Loucy (cell line): ENCODE data around the gene ENHO.
"Not testable (repeated sequence)": the region's sequence is repeated elsewhere in the genome, so short reads cannot be mapped to it uniquely, and the experiment has no call there.

Experiments
- H2AFZ ChIP-seq: fragments of 200-600 bp; sonication (generic); 2 replicates; pipeline ENCODE4 v1.6.0; 2016; ENCODE audit warnings: antibody characterized with exemption, mild to moderate bottlenecking, low read length, moderate library complexity
- H3F3A ChIP-seq: fragments of 200-600 bp; 2 replicates; pipeline ENCODE4 v1.6.0; 2016; ENCODE audit warnings: antibody characterized with exemption, low read depth, mild to moderate bottlenecking
- H3K27me3 ChIP-seq: fragments of 200-600 bp; sonication (generic); 2 replicates; pipeline ENCODE4 v1.6.1; 2014; ENCODE audit warnings: low read length, mild to moderate bottlenecking; ENCODE audit not compliant: insufficient read depth, poor library complexity, severe bottlenecking
- H3K36me3 ChIP-seq: fragments of 200-600 bp; sonication (generic); 2 replicates; pipeline ENCODE4 v1.6.1; 2016; ENCODE audit warnings: low read length; ENCODE audit not compliant: insufficient read depth
- H3K4me1 ChIP-seq: fragments of 200-600 bp; sonication (generic); 2 replicates; pipeline ENCODE4 v1.5.1; 2014; ENCODE audit warnings: low read length, mild to moderate bottlenecking; ENCODE audit not compliant: insufficient read depth, poor library complexity, severe bottlenecking
- H3K4me2 ChIP-seq: fragments of 200-600 bp; sonication (generic); 2 replicates; pipeline ENCODE4 v1.6.0; 2014; ENCODE audit warnings: antibody characterized with exemption, low read length, low read depth, mild to moderate bottlenecking; ENCODE audit not compliant: poor library complexity, severe bottlenecking
- H3K4me3 ChIP-seq: fragments of 200-600 bp; sonication (generic); 2 replicates; pipeline ENCODE4 v1.5.1; 2014; ENCODE audit warnings: low read length, mild to moderate bottlenecking, mixed read lengths; ENCODE audit not compliant: poor library complexity, severe bottlenecking
- H3K79me2 ChIP-seq: fragments of 200-600 bp; sonication (generic); 2 replicates; pipeline ENCODE4 v1.6.1; 2014; ENCODE audit warnings: low read length; ENCODE audit not compliant: insufficient read depth
- H3K9ac ChIP-seq: fragments of 200-600 bp; sonication (generic); 2 replicates; pipeline ENCODE4 v1.6.0; 2014; ENCODE audit warnings: mild to moderate bottlenecking, low read depth, low read length, moderate library complexity; ENCODE audit not compliant: poor library complexity, severe bottlenecking
- H3K9me2 ChIP-seq: fragments of 200-600 bp; sonication (generic); replicated peaks from 2 replicates; pipeline ENCODE4 v1.6.1; 2016; ENCODE audit warnings: low read depth, low read length, mixed read lengths
- H3K9me3 ChIP-seq: fragments of 200-600 bp; sonication (generic); 2 replicates; pipeline ENCODE4 v1.6.1; 2014; ENCODE audit warnings: mild to moderate bottlenecking, antibody characterized with exemption, low read length, low read depth; ENCODE audit not compliant: insufficient read depth
- H4K20me1 ChIP-seq: fragments of 200-600 bp; sonication (generic); 2 replicates; pipeline ENCODE4 v1.6.0; 2014; ENCODE audit warnings: antibody characterized with exemption, low read length, mild to moderate bottlenecking; ENCODE audit not compliant: insufficient read depth, poor library complexity, severe bottlenecking
- EZH2phosphoT487 ChIP-seq: fragments of 200-600 bp; IDR thresholded peaks from 2 replicates; pipeline ENCODE4 v1.6.1; 2018; ENCODE audit warnings: antibody characterized with exemption, mild to moderate bottlenecking, moderate library complexity, borderline replicate concordance
- TF ChIP-seq, protein P1 (sequence below): fragments of 200-600 bp; sonication (generic); conservative IDR thresholded peaks from 2 replicates; pipeline ENCODE4 v1.5.1; 2014; ENCODE audit warnings: mild to moderate bottlenecking, antibody characterized with exemption, low read length

ENHO gene

DNA sequence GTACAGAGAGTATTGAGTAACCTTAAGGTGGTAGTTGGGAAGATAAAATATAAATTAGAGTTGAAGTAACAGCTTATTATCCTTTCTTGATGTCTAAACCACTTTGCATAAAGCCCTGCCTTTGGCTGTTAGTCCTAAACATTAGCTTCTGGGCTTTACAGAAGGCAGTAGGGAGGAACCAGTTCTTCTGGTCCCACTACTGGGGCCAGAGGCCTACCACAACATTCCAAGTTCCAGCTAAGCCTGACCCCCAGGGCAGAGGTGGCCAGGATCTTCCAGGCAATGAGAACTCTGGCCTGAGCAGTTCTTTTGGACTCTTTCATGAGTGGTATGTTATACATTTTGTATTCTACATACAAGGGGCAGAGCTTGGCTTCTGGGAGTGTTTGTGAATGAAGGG is 38.1 kb downstream of the ENHO start:
- H3K9me3 ChIP-seq = no peaks in the 10 kb centered on the region
- no peaks in the 10 kb centered on the region for H3K27me3 ChIP-seq
- no peaks in the 10 kb centered on the region for H3K36me3 ChIP-seq
- no peak overlapping the region for H2AFZ ChIP-seq
- H3K4me2 ChIP-seq = no peak overlapping the region
- no peak overlapping the region for H3K4me3 ChIP-seq
- no peaks in the 10 kb centered on the region for H3K9me2 ChIP-seq
- TF ChIP-seq EZH2phosphoT487 = no peak
- TF ChIP-seq, protein P1, sequence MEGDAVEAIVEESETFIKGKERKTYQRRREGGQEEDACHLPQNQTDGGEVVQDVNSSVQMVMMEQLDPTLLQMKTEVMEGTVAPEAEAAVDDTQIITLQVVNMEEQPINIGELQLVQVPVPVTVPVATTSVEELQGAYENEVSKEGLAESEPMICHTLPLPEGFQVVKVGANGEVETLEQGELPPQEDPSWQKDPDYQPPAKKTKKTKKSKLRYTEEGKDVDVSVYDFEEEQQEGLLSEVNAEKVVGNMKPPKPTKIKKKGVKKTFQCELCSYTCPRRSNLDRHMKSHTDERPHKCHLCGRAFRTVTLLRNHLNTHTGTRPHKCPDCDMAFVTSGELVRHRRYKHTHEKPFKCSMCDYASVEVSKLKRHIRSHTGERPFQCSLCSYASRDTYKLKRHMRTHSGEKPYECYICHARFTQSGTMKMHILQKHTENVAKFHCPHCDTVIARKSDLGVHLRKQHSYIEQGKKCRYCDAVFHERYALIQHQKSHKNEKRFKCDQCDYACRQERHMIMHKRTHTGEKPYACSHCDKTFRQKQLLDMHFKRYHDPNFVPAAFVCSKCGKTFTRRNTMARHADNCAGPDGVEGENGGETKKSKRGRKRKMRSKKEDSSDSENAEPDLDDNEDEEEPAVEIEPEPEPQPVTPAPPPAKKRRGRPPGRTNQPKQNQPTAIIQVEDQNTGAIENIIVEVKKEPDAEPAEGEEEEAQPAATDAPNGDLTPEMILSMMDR = no peak
- no peaks in the 10 kb centered on the region for H3K79me2 ChIP-seq
- no peak overlapping the region for H3K9ac ChIP-seq
- no peaks in the 10 kb centered on the region for H3K4me1 ChIP-seq
- H4K20me1 ChIP-seq = no peaks in the 10 kb centered on the region
- no peaks in the 10 kb centered on the region for H3F3A ChIP-seq

DNA sequence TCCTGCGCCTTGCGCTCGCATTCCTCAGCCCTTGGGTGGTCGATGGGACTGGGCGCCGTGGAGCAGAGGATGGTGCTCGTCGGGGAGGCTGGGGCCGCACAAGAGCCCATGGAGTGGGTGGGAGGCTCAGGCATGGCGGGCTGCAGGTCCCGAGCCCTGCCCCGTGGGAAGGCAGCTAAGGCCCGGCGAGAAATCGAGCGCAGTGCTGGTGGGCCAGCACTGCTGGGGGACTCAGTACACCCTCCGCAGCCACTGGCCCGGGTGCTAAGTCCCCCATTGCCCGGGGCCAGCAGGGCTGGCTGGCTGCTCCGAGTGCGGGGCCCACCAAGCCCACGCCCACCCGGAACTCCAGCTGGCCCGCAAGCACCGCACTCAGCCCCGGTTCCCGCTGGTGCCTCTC is 40.0 kb downstream of the ENHO start:
- not testable (repeated sequence) for H3F3A ChIP-seq, H3K9me3 ChIP-seq, H2AFZ ChIP-seq, H3K4me3 ChIP-seq, H3K9ac ChIP-seq, H3K9me2 ChIP-seq, H4K20me1 ChIP-seq, H3K4me1 ChIP-seq, H3K27me3 ChIP-seq, H3K36me3 ChIP-seq, H3K4me2 ChIP-seq, H3K79me2 ChIP-seq

DNA sequence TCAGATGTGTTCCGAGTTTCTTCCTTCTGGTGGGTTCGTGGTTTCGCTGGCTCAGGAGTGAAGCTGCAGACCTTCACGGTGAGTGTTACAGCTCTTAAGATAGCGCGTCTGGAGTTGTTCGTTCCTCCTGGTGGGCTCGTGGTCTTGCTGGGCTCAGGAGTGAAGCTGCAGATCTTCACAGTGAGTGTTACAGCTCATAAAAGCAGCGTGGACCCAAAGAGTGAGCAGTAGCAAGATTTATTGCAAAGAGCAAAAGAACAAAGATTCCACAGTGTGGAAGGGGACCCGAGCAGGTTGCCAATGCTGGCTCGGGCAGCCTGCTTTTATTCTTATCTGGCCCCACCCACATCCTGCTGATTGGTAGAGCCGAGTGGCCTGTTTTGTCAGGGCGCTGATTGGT is 41.2 kb downstream of the ENHO start:
- H2AFZ ChIP-seq, H3K9me2 ChIP-seq, H3K4me3 ChIP-seq, H3K9ac ChIP-seq, H3K4me2 ChIP-seq, H3K9me3 ChIP-seq, H3F3A ChIP-seq, H4K20me1 ChIP-seq, H3K4me1 ChIP-seq, H3K79me2 ChIP-seq, H3K27me3 ChIP-seq, H3K36me3 ChIP-seq: not testable (repeated sequence)

DNA sequence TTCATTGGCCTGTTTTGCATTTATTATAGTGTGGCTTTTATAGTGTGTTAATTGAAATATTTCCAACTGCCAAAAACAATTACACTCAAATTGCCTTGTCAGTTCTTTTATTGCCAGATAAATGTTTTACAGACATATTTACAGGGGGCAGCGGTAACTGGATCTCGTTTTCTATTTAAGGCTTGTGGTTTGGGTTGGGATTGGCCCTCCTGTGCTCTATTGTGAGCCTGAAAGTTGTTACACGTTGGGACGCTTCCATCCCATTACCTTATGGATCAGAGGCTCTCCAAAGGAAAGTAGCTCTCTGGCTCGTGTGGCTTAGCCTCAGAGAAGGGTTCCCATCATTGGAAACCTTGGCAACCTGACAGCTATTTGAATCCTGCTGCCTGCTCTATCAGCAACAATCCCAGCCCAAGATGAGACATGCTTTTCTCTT is 43.3 kb downstream of the ENHO start:
- no peaks in the 10 kb centered on the region for H3K79me2 ChIP-seq
- H3K9me2 ChIP-seq = no peaks in the 10 kb centered on the region
- no peaks in the 10 kb centered on the region for H4K20me1 ChIP-seq
- H3K27me3 ChIP-seq = no peaks in the 10 kb centered on the region
- TF ChIP-seq, protein P1 = no peak
- no peak for TF ChIP-seq EZH2phosphoT487
- H3K4me2 ChIP-seq = no peak overlapping the region
- no peaks in the 10 kb centered on the region for H3F3A ChIP-seq
- H3K9ac ChIP-seq = no peak overlapping the region
- H3K4me1 ChIP-seq = no peaks in the 10 kb centered on the region
- no peak overlapping the region for H2AFZ ChIP-seq
- H3K9me3 ChIP-seq = no peaks in the 10 kb centered on the region
- H3K36me3 ChIP-seq = no peaks in the 10 kb centered on the region
- no peak overlapping the region for H3K4me3 ChIP-seq
